IPS DF 19.7 (cell line): ENCODE data around the gene SLC43A1.
"Not testable (repeated sequence)": the region's sequence is repeated elsewhere in the genome, so short reads cannot be mapped to it uniquely, and the experiment has no call there.

Experiments
- DNase-seq: peaks from one replicate; pipeline ENCODE4 v3.0.0-alpha.2; 2013; ENCODE audit warnings: low read depth, low spot score

SLC43A1 gene

GRCh38 chr11:57515332-57516060, at the start of gene SLC43A1:
Gene SLC43A1 (minus strand): TSS chr11:57515702. CDS start chr11:57514111, 1,591 bp downstream.
- no peak for DNase-seq

- DNase-seq, result no peak
Measured at GRCh38 chr11:57562596-57562995, 47.1 kb upstream of the SLC43A1 start.

- DNase-seq, result no peak
Measured at GRCh38 chr11:57560146-57560545, 44.6 kb upstream of the SLC43A1 start.

- DNase-seq, result no peak
Measured at GRCh38 chr11:57556041-57556440, 40.5 kb upstream of the SLC43A1 start.

- no peak for DNase-seq
Measured at GRCh38 chr11:57555393-57555792, 39.9 kb upstream of the SLC43A1 start.

- DNase-seq, result no peak
Measured at GRCh38 chr11:57552479-57552878, 37.0 kb upstream of the SLC43A1 start.

GRCh38 chr11:57551941-57552340, 36.4 kb upstream of the SLC43A1 start:
- no peak for DNase-seq

GRCh38 chr11:57549983-57550382, 34.5 kb upstream of the SLC43A1 start:
- DNase-seq, result no peak

GRCh38 chr11:57547854-57548377, 32.4 kb upstream of the SLC43A1 start:
- no peak for DNase-seq

- DNase-seq, result no peak
Measured at GRCh38 chr11:57546869-57547475, 31.5 kb upstream of the SLC43A1 start.

GRCh38 chr11:57546451-57546850, 30.9 kb upstream of the SLC43A1 start:
- DNase-seq, result no peak

- DNase-seq, result no peak
Measured at GRCh38 chr11:57545883-57546282, 30.4 kb upstream of the SLC43A1 start.

- no peak for DNase-seq
Measured at GRCh38 chr11:57544566-57544965, 29.1 kb upstream of the SLC43A1 start.

- DNase-seq, result no peak
Measured at GRCh38 chr11:57543593-57543992, 28.1 kb upstream of the SLC43A1 start.

- DNase-seq, result no peak
Measured at GRCh38 chr11:57542582-57542981, 27.1 kb upstream of the SLC43A1 start.

GRCh38 chr11:57541169-57541568, 25.7 kb upstream of the SLC43A1 start:
- no peak for DNase-seq

- DNase-seq, result no peak
Measured at GRCh38 chr11:57539342-57539741, 23.8 kb upstream of the SLC43A1 start.

GRCh38 chr11:57536947-57537619, 21.6 kb upstream of the SLC43A1 start, which contains the start of gene SMTNL1:
Gene SMTNL1 (plus strand): TSS chr11:57537595. CDS start chr11:57542643, 5,048 bp downstream.
- no peak for DNase-seq

GRCh38 chr11:57534449-57534848, 18.9 kb upstream of the SLC43A1 start:
- not testable (repeated sequence) for DNase-seq

GRCh38 chr11:57530596-57531507, 15.3 kb upstream of the SLC43A1 start, which contains the start of gene TIMM10:
Gene TIMM10 (minus strand): TSS chr11:57530754. CDS start chr11:57530189, 565 bp downstream.
- DNase-seq, result peak; percentile 100

GRCh38 chr11:57530215-57530595, 14.7 kb upstream of the SLC43A1 start:
- no peak for DNase-seq
